T-helper 17 cell (primary cell): ENCODE data around the gene RMP24.

Experiments
- ATAC-seq: fragments of 150-1000 bp; cut with Tn5 transposase; 2 replicates; pipeline ENCODE4 v1.10.0; 2021; ENCODE audit warnings: mild to moderate bottlenecking, moderate library complexity
- DNase-seq, 3 donors: peaks; one replicate each; pipeline versions ENCODE4 v3.0.0 to v3.0.0-alpha.2; 2020 to 2021
- H3K9me3 ChIP-seq: one replicate; pipeline ENCODE4 v1.7.0; 2013; ENCODE audit warnings: low read length, mild to moderate bottlenecking; ENCODE audit not compliant: control insufficient read depth, poor library complexity, severe bottlenecking
- H3K27ac Mint-ChIP-seq: one replicate; pipeline ENCODE4 v1.8.0; 2022; ENCODE audit warnings: mild to moderate bottlenecking, moderate library complexity, mixed read lengths
- H3K27me3 Mint-ChIP-seq: one replicate; pipeline ENCODE4 v1.8.0; 2022; ENCODE audit warnings: mixed read lengths
- H3K36me3 Mint-ChIP-seq: one replicate; pipeline ENCODE4 v1.8.0; 2022; ENCODE audit warnings: low read depth, mixed read lengths
- H3K4me1 Mint-ChIP-seq: one replicate; pipeline ENCODE4 v1.8.0; 2022; ENCODE audit warnings: mild to moderate bottlenecking, mixed read lengths
- H3K4me3 Mint-ChIP-seq: one replicate; pipeline ENCODE4 v1.8.0; 2022; ENCODE audit warnings: mild to moderate bottlenecking, moderate library complexity, mixed read lengths

Gene RMP24

GRCh38 chr18:35972197-35973000 is at the start of gene RMP24:
Gene RMP24 (plus strand): TSS chr18:35972679.
- Mint-ChIP-seq H3K27ac (peak within 1 kb of the TSS; percentile 98), H3K4me1 (peaks cover 47% of the 10 kb centered on the region), H3K27me3 (no peaks in the 10 kb centered on the region), H3K36me3 (peaks cover 9% of the 10 kb centered on the region), H3K4me3 (peak within 1 kb of the TSS; percentile 97)
- DNase-seq (peak; percentile 85 to 92 (median 87)), ATAC-seq (peak; percentile 89)
- no peaks in the 10 kb centered on the region for H3K9me3 ChIP-seq

DNA sequence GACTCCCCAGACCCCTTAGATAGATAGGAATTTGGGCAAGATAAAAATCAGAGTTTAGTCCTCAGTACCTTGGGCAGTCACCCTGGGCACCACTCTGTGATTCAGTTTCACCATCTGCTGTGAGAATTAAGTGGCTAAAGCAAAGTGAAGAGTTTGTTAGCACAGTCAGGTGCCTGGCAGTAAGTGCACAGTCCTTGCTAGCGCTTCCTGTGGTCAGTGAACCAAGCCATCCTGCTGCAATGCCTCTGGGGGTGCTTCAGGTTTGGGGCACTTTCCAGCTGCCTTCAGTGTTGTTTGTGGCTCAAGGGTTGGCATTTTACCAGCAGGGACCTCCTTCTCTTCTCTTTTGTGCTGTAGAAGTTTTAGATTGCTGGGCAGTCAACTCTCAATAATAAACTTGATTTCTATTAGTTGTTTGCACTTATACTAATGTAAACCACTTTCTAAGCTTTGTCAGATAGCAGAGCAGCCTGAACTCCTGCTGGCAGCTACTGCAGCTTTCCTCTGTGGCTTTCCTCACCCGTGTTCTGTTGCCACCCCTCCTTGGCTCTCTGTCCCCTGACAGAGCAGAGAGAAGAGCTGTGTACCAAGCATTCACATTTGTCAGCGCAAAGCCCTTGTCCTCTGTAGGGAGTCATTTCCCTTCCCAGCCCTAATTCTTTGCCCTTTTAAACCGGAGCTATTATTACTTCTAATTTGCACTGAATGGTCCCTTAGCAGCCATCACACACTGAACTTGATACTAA is 48.4 kb upstream of the RMP24 start:
- H3K9me3 ChIP-seq = no peaks in the 10 kb centered on the region
- peaks cover 52% of the 10 kb centered on the region for H3K27me3 Mint-ChIP-seq
- H3K36me3 Mint-ChIP-seq = no peaks in the 10 kb centered on the region
- H3K4me3 Mint-ChIP-seq = no peak overlapping the region
- no peak for DNase-seq
- H3K27ac Mint-ChIP-seq = no peak overlapping the region
- H3K4me1 Mint-ChIP-seq = peaks cover 2% of the 10 kb centered on the region
- no peak for ATAC-seq

- no peak overlapping the region for H3K27ac Mint-ChIP-seq
- H3K4me3 Mint-ChIP-seq = no peak overlapping the region
- DNase-seq (no peak), ATAC-seq (no peak)
- H3K27me3 Mint-ChIP-seq = peaks cover 45% of the 10 kb centered on the region
- peaks cover 2% of the 10 kb centered on the region for H3K4me1 Mint-ChIP-seq
- H3K9me3 ChIP-seq = no peaks in the 10 kb centered on the region
- peaks cover 3% of the 10 kb centered on the region for H3K36me3 Mint-ChIP-seq
Observed at GRCh38 chr18:35926884-35927283, 45.6 kb upstream of the RMP24 start.

DNA sequence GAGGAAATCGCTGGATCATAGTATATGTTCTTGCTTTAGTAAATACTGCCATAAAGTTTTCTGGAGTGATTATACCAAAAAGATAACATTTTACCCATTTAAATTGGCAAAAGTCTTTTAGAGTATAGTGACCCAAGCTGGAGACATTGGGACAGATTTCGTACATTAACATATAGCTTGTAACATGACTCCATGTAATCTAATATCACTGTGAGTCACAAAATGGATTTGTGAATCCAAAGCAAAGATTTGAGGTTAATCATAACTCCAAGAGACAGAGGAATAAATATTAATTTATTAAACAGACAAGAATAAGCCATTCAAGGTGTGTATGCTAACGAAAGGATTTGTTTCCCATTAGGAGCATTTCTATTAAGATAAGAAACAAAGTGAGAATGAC is 45.0 kb upstream of the RMP24 start:
- ATAC-seq (no peak), DNase-seq (no peak)
- Mint-ChIP-seq H3K27me3 (peaks cover 41% of the 10 kb centered on the region), H3K4me1 (peaks cover 2% of the 10 kb centered on the region), H3K27ac (no peak overlapping the region), H3K36me3 (peaks cover 3% of the 10 kb centered on the region), H3K4me3 (no peak overlapping the region)
- H3K9me3 ChIP-seq = no peaks in the 10 kb centered on the region

- H3K27me3 Mint-ChIP-seq = peaks cover 3% of the 10 kb centered on the region
- no peak for ATAC-seq
- H3K36me3 Mint-ChIP-seq = peaks cover 3% of the 10 kb centered on the region
- no peak for DNase-seq
- no peak overlapping the region for H3K4me3 Mint-ChIP-seq
- H3K27ac Mint-ChIP-seq = no peak overlapping the region
- H3K4me1 Mint-ChIP-seq = no peaks in the 10 kb centered on the region
- no peaks in the 10 kb centered on the region for H3K9me3 ChIP-seq
Observed at GRCh38 chr18:35933982-35934381, 38.5 kb upstream of the RMP24 start.

- Mint-ChIP-seq H3K4me3 (no peak overlapping the region), H3K27me3 (peaks cover 12% of the 10 kb centered on the region), H3K27ac (no peak overlapping the region), H3K36me3 (peaks cover 3% of the 10 kb centered on the region), H3K4me1 (no peaks in the 10 kb centered on the region)
- no peak for ATAC-seq
- no peaks in the 10 kb centered on the region for H3K9me3 ChIP-seq
- DNase-seq = no peak
Observed at GRCh38 chr18:35934891-35935290, 37.6 kb upstream of the RMP24 start.

DNA sequence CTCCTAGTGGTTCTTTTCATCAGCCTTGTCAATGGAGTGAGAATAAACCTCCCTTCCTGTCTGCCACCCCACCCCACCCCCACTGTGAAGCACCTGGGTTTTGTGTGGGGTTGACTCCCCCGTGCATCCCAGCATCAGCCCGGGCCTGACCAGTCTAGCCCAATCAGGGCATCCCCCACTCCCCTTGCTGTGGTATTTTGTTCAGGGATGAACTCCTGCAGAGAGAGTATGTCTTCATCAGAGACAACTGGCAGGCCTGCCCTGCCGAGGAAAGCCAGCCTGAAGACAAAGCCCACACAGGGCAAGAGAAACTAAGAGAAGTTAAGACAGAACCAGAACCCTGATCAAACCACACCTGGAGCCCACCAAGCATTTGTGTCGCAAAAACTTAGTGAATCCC is 36.7 kb upstream of the RMP24 start:
- H3K4me1 Mint-ChIP-seq = no peaks in the 10 kb centered on the region
- no peak overlapping the region for H3K27ac Mint-ChIP-seq
- no peak for ATAC-seq
- H3K36me3 Mint-ChIP-seq = no peaks in the 10 kb centered on the region
- H3K27me3 Mint-ChIP-seq = peaks cover 13% of the 10 kb centered on the region
- DNase-seq = no peak
- no peak overlapping the region for H3K4me3 Mint-ChIP-seq
- no peaks in the 10 kb centered on the region for H3K9me3 ChIP-seq

DNA sequence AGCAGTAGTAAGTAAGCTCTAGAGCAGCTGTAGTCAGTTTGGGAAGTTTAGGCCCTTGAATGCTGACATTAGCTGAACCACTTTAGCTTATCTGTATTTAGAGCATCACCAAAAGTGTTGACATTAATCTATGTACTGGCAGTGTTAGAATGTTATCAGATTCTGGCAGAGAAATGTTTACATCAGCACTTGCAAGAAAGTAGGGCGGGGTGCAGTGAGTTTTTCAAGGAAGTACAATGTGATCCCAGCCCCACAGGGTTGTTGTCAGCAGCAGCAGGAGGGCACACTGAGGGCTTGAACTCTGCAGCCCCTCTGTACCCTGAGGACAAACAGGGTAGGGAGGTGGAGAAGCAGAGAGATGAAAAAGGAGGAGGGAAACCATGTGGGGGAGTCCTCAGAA is 35.5 kb upstream of the RMP24 start:
- H3K27ac Mint-ChIP-seq = no peak overlapping the region
- no peaks in the 10 kb centered on the region for H3K36me3 Mint-ChIP-seq
- ATAC-seq (no peak), DNase-seq (no peak)
- H3K4me1 Mint-ChIP-seq = no peaks in the 10 kb centered on the region
- H3K9me3 ChIP-seq = no peaks in the 10 kb centered on the region
- peaks cover 15% of the 10 kb centered on the region for H3K27me3 Mint-ChIP-seq
- no peak overlapping the region for H3K4me3 Mint-ChIP-seq

DNA sequence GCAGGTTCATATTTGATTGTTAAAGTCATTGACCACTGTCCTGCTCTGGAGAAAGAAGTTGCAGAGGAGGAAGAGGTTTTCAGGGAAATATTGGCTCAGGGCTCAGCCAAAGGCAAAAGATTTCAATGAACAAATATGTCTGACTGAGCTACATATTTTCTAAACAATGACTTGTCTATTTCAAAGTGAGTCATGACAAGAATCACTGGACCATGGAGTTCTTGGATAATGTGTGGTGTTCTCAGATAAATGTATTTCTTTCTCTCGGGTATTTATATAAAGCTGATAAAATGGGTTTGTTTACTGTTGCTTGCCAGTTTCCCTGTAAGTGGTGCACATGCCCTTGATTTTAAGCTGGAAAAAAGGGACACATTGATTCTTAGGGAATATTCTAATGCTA is 34.3 kb upstream of the RMP24 start:
- H3K27me3 Mint-ChIP-seq = peaks cover 25% of the 10 kb centered on the region
- H3K4me1 Mint-ChIP-seq = no peaks in the 10 kb centered on the region
- H3K36me3 Mint-ChIP-seq = no peaks in the 10 kb centered on the region
- H3K27ac Mint-ChIP-seq = no peak overlapping the region
- no peak overlapping the region for H3K4me3 Mint-ChIP-seq
- ATAC-seq (no peak), DNase-seq (no peak)
- H3K9me3 ChIP-seq = no peaks in the 10 kb centered on the region

- DNase-seq (no peak), ATAC-seq (no peak)
- Mint-ChIP-seq H3K27me3 (peaks cover 25% of the 10 kb centered on the region), H3K36me3 (no peaks in the 10 kb centered on the region), H3K4me3 (no peak overlapping the region), H3K27ac (no peak overlapping the region), H3K4me1 (no peaks in the 10 kb centered on the region)
- no peaks in the 10 kb centered on the region for H3K9me3 ChIP-seq
Observed at GRCh38 chr18:35938562-35938961, 33.9 kb upstream of the RMP24 start.

- DNase-seq (no peak), ATAC-seq (no peak)
- no peaks in the 10 kb centered on the region for H3K4me1 Mint-ChIP-seq
- no peaks in the 10 kb centered on the region for H3K9me3 ChIP-seq
- no peak overlapping the region for H3K27ac Mint-ChIP-seq
- no peaks in the 10 kb centered on the region for H3K36me3 Mint-ChIP-seq
- no peak overlapping the region for H3K4me3 Mint-ChIP-seq
- H3K27me3 Mint-ChIP-seq = peaks cover 25% of the 10 kb centered on the region
Observed at GRCh38 chr18:35939138-35939537, 33.3 kb upstream of the RMP24 start.

- peaks cover 27% of the 10 kb centered on the region for H3K27me3 Mint-ChIP-seq
- no peak overlapping the region for H3K27ac Mint-ChIP-seq
- ATAC-seq (no peak), DNase-seq (no peak)
- no peaks in the 10 kb centered on the region for H3K9me3 ChIP-seq
- H3K36me3 Mint-ChIP-seq = no peaks in the 10 kb centered on the region
- no peak overlapping the region for H3K4me3 Mint-ChIP-seq
- no peaks in the 10 kb centered on the region for H3K4me1 Mint-ChIP-seq
Observed at GRCh38 chr18:35941299-35941698, 31.2 kb upstream of the RMP24 start.

- no peaks in the 10 kb centered on the region for H3K9me3 ChIP-seq
- Mint-ChIP-seq H3K4me3 (no peak overlapping the region), H3K27ac (no peak overlapping the region), H3K4me1 (no peaks in the 10 kb centered on the region), H3K36me3 (no peaks in the 10 kb centered on the region), H3K27me3 (peaks cover 30% of the 10 kb centered on the region)
- DNase-seq = no peak
- ATAC-seq = no peak
Observed at GRCh38 chr18:35942133-35942532, 30.3 kb upstream of the RMP24 start.

DNA sequence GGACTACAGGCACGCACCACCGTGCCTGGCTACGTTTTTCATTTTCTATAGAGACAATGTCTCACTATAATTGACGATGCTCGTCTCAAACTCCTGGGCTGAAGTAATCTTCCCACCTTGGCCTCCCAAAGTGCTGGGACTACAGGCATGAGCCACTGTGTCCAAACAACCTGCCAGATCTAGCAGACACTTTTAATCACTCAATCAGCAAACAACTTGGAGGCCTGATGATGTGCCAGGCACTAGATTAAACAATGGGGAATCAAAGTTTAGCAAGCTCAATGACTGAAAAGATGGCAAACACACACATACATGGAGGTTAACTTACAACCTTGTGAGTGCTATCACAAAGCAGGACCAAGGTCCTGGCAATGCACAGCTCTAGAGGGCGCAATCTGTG is 29.8 kb upstream of the RMP24 start:
- Mint-ChIP-seq H3K4me3 (no peak overlapping the region), H3K27me3 (peaks cover 30% of the 10 kb centered on the region), H3K4me1 (no peaks in the 10 kb centered on the region), H3K36me3 (no peaks in the 10 kb centered on the region), H3K27ac (no peak overlapping the region)
- no peaks in the 10 kb centered on the region for H3K9me3 ChIP-seq
- DNase-seq (no peak), ATAC-seq (no peak)
